SK-N-SH (cell line): ENCODE data around the gene MSTO1. TPM values are rescaled to one million over a fixed set of nuclear protein-coding genes. Genes with fewer than 3 reads are reported as not detected.

Experiments used
- polyA plus RNA-seq, 3 experiments: library from polyadenylated mRNA; depleted of rRNA; stranded (reverse); fragments of >200 nt; gene quantifications; 2 replicates each; pipeline ENCODE4 v1.2.3, GENCODE V29; 2012
- small RNA-seq, 7 experiments: library from RNA; depleted of rRNA; stranded (forward); fragments of <200 nt; gene quantifications; one replicate each; pipeline ENCODE3, GENCODE V24; 2012

MSTO1 gene
- polyA plus RNA-seq, 1 of the 3 experiments (the other 2 are of a cell fraction): 22.4 TPM

Small RNAs within 50 kb of the gene (small RNA-seq; reads per million reads assigned to genes)
- 0 reads per million in 7 experiments for gene AL353807.4

Other genes with a start within 250 kb of the MSTO1 start
- gene ASH1L, start 47.4 kb upstream of the MSTO1 start, polyA plus RNA-seq (2012; rRNA removed): 13.4 and 13.7 TPM in 2 replicates
- 45.0 and 85.3 TPM in 2 replicates for gene YY1AP1, start 78.6 kb downstream of the MSTO1 start, polyA plus RNA-seq (2012; rRNA removed)
- 115 and 136 TPM in 2 replicates for gene DAP3, start 78.9 kb downstream of the MSTO1 start, polyA plus RNA-seq (2012; rRNA removed)
- 16.5 and 24.6 TPM in 2 replicates for gene GON4L, start 247.0 kb downstream of the MSTO1 start, polyA plus RNA-seq (2012; rRNA removed)
- 26.7 and 37.0 TPM in 2 replicates for gene SYT11, start 249.3 kb downstream of the MSTO1 start, polyA plus RNA-seq (2012; rRNA removed)